Fibroblast of skin of abdomen (primary cell): Measurements from ENCODE around the gene PRICKLE1.
"Not testable (repeated sequence)": the region's sequence is repeated elsewhere in the genome, so short reads cannot be mapped to it uniquely, and the experiment has no call there.

ENCODE experiments used
- DNase-seq: peaks from one replicate; pipeline ENCODE4 v3.0.0-alpha.2; 2013

PRICKLE1 gene

DNA sequence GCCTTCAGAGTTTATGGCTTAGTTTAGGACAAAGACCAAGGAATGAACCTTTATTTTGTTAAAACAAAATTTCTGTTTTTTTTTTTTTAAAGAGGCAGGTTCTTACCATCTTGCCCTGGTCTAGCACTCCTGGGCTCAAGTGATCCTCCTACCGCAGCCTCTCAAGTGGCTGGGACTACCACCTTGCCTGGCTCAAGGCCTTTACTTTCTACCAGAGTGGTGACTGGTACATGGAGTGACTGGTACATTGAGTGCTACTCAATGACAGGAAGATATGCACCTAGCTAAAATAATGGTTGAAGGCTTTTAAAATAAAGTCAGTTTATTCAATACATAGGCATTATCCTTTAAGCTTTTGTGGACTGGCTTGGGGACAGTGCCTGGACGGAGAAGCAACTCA lies 32.6 kb downstream of the PRICKLE1 start:
- no peak for DNase-seq

DNA sequence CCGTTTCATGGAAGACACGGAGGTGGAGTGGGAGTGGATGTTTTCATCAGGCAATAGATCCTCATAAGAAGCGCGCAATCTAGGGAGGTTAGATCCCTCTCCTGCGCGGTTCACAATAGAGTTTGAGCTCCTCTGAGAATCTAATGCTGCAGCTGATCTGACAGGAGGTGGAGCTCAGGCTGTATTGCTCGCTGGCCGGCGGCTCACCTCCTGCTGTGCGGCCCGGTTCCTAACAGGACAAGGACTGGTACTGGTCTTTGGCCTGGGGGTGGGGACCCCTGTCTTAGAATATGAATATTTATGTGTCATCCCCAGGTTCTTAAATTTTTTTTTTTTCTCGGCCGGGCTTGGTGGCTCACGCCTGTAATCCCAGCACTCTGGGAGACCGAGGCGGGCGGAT lies 36.7 kb downstream of the PRICKLE1 start:
- DNase-seq = no peak

DNA sequence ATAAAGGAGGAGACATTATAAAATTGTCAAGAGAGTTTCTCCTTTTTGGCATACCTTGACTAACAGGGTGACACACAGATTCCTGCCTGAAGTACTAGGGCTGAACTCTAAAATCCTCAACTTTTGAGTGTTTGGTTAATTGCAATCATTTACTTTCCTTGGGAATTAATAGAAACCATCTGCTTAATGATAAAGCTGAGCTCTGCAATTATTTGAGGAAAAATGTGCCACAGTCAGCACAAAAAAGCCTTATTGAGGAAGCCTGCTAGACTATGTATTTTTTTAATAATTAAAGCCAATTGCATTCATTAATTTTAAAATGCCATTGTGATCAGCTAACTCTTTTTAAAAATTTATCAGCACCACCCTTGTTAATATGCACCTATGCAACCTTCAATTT lies 38.7 kb downstream of the PRICKLE1 start:
- no peak for DNase-seq

DNA sequence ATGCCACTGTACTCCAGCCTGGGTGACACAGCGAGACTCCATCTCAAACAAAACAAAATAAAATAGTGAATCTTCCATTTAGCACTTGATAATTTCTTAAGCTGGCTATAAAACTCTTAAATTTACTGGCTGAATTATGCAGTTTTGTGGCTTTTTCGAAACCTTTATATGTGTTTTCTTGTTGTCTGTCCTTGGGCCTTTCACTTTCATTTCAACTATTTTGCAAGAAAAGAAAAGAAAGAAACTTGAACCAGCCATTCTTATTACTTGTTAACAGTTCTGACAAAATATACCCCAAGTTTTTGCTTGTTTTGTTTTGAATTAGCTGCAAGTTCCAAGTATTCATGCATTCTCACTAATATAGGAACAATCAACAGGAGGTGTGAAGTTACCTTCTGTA lies 42.8 kb downstream of the PRICKLE1 start:
- no peak for DNase-seq

DNA sequence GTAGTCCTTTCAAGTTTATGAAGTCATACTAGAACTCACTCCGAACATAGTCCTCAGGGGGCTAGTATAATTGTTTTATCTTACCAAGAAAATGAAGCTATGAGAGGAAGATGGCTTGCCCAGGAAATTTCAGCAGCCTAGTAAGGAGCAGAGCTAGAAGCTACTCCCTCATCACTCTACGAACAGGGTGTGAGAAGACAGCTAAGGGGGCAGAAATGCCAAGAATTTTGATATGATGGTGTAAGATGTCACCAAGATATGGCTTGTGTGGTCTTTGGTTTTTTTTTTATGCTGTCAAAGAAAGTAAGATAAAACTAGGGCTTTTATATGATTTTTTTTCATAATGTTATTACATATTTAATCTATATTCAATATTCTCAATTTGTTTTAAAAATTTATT lies 47.6 kb downstream of the PRICKLE1 start:
- peak; percentile 6 for DNase-seq

DNA sequence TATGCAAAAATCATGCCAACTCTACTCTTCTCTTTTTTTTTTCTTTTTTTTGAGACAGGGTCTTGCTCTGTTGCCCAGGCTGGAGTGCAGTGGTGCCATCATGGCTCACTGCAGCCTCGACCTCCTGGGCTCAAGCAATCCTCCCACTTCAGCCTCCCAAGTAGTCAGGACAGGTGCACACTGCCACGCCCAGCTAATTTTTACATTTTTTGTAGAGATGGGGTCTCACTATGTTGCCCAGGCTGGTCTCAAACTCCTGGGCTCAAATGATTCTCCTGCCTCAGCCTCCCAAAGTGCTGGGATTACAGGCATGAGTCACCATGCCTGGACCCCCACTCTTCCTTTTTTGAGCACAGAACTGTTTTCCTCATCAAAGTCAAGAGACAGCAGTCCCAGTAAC lies 48.2 kb downstream of the PRICKLE1 start:
- DNase-seq = not testable (repeated sequence)

DNA sequence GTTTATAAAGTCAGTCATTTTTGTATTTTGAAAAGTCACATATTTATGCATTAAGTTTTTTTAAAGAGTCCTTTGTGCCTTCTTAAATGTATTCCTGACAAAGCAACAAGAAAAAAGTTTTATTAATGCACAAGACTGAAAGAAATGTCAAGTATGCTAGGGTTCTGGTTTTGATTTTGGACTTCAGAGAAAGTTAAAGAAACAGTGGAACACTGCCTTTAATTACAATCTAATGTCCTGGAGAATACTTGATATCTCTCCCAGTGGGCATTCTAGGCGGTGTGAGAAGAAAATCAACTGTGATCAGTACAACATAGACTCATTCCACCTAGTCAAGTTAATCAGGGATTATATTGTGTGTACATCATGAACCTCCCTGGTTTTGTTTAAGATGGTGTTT lies 49.9 kb downstream of the PRICKLE1 start:
- DNase-seq = peak; percentile 40

DNA sequence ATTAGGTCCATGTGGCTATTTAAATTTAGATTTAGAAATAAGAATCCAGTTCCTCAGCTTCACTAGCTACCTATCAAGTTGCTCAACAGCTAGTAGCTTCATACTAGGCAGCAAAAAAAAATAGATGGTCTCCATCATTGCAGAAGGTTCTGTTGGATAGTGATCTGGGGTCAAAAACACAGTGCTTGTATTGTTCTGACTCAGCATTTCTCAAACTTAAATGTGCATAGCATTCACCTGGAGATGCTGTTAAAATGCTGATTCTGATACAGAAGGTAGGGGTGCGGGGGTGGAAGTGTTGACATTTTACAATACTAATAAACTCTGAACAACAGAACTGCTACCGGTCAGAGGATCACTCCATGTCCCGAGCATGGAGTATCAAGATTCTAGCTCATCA lies 51.3 kb downstream of the PRICKLE1 start:
- no peak for DNase-seq

DNA sequence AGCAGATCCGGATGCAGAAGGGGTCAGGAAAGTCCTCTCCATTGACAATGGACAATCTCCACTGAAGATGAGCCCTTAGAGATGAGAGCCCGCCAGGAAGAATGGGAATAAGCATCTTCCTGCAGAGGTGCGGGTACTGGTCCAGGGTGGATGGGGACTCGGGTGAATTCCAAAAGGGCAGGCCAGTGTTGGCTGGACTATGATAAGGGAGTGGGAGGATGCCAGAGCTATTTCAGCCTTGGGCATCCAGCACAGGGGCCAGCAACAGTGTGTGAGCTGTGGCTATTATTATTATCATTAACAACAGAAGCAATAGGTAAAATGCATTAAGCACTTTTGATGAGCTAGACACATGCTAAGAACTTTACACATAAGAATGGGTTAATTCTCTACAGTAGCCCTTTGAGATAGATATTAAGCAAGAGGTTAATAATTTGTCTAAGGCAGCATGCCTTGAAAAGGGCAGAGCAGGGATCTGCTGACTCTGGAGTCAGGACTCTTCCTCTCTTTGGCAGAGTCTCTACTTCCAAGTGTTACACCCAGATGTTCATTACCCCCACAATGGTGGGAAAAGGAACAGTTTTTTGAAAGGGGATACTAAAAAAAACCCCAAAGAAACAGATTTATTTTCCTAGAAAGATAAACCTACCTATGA lies 55.2 kb downstream of the PRICKLE1 start:
- no peak for DNase-seq

DNA sequence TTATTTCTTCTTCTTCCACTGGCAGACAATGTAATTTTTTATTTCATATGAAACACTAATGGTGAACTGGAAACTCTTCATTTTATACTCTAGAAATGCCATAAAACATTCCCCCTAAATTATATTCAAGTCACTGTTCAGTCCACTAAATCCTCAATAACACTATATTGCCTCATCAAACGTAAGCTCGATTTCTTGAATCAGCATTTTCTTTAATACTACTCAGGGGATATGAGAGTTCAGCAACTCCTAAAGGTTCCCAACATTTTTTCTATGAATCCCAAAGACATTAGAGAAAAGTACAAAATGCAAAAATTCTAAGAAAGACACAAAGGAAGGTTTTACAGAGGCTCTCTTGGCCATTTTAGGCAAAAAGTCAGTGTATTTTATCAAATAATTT lies 59.3 kb downstream of the PRICKLE1 start:
- no peak for DNase-seq

DNA sequence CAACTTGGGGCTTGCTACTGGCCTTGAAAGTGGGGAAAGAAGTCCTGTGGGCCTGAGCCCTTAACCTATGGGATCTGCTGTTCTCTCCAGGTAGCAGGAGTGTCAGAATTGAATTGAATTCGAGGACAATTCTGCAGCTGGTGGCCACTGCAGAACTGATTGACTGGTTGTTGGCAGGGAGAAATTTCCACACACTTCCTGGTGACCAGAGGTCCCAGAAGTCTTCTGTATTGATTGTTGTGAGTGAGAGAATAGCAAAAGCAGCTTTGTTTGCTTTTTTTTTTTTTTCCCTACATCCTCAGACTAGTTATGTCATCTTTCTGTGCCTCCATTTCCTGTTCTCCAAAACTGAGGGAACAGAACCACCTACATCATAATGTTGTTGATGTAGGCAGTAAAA lies 64.1 kb downstream of the PRICKLE1 start:
- no peak for DNase-seq

DNA sequence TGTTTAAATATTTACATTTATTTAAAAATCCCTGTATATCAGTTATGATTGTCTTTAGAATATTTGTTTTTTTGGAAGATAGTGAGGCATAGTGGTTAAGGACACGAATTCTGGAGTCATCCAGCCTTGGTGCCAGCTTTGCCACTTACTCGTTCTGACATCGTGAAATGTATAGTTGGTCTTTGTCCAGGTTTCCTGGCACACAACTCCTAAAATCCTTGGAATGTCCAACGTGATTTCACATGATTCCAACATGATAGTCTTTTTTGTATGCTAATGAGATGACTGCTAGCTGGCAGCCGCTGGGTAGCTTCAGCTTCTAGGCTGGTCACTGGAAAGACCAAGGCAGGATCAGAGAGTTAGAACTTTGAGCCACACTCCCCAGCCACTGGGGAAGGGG lies 64.8 kb downstream of the PRICKLE1 start:
- no peak for DNase-seq

DNA sequence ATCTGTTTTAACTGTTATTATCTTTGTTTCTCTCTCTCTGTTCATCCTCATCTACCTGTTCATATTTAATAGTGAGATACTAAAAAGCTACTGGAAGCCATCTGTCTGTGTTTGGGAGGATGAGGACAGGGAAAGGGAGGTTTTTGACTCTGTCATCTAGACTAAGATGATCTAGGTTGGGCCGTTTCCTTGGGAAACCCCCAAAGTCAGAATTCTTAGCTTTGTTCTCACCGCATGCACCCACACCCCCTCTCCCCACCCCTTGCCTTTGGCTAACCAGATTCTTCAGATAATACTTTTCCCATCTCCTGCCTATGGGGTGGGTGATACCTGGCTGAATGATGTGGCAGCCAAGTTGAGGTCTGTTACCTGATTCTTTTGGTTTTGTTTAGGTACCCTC lies 73.0 kb downstream of the PRICKLE1 start:
- no peak for DNase-seq

DNA sequence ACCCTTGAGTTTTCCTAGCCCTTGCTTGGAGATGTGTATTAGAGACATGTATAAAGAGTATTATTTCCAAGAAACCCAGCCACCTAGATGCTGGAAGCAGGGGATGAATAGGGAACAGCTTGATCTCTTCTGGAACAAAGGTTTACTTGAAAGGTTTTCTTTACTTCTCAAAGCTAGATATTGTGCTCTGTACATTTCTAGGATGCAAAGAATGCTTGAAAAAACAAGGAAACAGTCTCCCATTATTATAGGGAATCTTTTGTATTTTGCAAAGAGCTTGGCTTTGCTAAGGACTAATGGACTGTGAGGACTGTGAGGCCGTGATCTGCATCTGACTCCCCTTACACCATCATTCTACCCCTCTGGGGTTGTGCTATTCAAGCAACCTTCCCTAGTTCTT lies 77.9 kb downstream of the PRICKLE1 start:
- no peak for DNase-seq

DNA sequence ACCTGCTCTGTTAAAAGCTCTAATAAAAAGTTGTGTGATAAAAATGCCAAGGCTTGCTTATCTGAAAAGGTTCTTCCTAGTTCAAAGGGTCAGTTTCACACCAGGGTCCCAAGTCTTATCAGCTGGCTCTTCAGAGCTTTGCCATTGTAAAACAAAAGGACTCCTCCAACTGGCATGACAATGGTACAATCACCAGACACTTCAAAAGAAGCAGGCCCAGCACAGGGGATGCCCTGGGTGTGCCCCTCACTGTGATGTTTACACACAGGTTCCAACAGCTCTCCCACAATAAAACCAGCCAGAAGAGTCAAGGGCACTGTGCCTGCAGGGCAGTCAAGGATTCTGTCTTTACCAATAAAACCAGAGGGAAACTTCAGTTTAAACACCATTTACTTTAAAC lies 78.7 kb downstream of the PRICKLE1 start:
- no peak for DNase-seq

DNA sequence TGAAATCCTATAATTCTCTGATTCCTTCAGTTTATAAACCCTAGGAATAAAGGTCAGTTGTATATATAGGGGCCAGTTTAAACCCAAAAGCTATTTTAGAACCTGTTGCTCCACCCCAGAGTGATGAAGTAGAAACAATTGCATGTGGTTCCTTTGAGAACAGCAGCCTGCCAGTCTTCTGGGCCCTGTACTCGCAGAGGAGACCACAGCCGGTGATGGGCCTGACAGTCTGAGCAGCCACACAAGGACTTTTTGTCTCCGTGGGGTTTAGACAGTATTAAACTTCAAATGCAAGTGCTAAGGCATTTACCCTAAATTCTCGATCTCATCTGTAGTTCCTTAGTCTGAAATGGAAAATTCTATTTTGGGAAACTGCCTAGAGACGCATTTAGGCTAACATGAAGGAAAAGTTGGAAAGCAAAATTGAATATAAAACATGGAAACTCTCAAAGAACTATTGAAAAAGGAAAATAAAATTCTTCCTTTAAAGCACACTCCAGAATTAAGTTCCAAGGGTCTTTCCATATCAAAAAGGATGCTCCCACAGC lies 80.6 kb downstream of the PRICKLE1 start:
- DNase-seq = no peak

DNA sequence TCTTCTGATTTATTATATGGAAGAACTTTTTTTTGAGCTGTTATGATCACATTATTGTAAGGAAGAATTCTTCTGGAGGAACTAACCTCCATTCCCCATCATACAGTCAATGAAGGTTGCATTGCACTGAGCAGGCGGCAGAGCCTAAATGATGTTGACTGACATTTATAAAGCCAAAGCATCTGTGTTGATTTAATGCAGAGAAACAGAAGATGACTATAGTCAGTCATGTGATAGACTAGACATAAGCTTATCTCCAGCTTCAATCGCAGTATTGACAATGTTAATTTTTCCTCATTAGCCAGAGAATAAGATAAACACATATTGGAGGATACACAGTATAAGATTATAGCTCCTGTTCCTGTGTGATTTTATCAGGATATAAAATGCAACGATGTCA lies 82.0 kb downstream of the PRICKLE1 start:
- DNase-seq = no peak

DNA sequence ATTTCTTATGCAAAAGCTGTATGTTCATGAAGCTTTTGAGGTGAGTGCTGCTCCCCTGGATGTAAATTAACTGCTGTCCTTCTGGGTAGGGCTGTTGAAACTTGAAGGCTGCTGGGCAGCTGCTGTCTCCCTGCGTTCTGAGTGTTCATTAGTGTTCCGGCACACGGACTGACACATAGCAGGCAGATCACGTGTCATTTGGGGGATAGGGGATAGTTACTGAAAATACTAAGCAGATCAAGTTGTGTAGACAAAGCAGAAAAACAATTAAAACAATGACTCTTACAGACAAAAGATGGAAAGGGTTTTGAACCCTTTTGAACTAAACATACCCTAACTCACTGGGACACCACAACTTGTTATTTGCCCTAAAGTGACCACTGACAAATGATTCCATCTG lies 82.5 kb downstream of the PRICKLE1 start:
- DNase-seq = no peak

DNA sequence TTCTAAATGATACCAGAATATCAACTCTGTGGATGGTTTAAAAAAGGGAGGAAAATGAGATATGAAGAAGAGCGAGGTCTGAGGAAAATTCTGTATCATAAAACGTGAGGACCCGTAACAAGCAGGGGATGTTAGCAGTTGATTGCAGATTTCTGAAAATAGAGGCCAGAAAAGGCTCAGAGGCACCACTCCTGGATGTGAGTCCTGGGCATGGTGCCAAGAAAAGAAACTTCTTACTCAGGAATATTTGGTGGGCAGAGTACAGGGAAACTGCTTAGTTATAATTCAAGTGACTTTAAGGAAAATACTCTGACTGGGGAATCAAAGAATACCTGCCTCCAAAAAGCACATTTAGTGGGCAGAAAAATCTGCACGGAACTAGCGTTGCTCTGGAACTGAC lies 85.5 kb downstream of the PRICKLE1 start:
- peak; percentile 39 for DNase-seq

DNA sequence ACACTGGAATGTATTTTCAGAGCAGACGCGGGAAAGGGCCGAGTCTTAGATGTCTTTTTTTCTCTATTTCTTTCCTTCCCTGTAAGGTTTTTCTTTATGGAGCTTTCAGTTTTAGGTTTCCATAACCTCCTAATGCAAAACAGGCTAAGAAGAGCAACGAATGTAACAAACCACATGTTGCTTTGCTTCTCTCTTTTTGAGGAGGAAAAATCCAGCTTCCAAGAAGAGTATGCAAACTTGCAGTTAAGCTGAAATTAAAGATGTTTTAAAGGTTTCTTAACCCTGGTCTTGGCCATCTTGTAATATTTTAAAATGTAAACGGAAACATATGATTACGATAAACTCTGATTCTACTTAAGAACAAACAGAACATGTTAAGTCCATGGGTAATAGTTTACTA lies 86.9 kb downstream of the PRICKLE1 start:
- DNase-seq = peak; percentile 7

DNA sequence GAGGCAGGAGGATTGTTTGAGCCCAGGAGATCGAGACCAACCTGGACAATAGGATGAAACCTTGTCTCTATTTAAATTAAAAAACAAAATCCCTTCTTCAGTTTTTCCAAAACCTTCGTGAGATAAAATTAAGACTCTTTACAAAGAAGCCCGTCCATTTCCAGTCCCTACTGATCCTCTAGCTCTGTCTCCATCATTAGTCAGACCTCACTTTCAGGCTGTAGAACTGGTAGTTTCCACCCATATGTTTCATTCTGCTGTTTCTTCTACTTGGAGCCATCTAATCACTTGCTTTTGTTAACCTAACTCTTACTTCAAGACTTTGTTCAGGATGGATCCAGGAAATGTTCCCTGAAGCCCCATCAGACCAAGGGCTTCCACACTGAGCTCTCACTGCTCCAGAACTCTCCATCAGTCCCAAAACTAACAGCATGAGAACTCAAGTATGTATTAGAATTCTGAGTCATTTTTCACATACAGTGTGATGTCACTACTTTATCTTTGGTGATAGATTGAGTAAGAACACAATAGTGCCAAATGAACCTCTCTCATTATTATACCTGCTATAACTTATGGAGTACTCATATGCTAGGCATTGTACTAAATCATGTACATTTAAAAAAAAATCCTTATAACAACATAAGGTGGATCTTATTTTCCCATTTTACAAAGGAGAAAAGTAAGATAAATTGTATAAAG lies 90.8 kb downstream of the PRICKLE1 start:
- no peak for DNase-seq

DNA sequence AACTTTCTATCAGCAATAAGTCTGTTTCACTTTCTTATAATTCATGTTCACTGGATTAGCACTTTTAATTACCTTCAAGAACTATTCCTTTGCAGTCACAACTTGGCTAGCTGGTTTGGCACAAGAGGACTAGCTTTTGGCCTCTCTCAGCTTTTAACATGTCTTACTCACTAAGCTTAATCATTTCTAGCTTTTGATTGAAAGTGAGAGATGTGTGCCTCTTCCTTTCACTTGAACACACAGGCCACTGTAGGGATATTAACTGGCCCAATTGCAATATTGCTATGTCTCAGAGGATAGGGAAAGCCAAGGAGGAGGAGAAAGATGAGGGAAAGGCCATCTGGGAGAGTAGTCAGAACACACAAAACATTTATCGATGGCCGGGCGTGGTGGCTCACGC lies 92.7 kb downstream of the PRICKLE1 start:
- no peak for DNase-seq

DNA sequence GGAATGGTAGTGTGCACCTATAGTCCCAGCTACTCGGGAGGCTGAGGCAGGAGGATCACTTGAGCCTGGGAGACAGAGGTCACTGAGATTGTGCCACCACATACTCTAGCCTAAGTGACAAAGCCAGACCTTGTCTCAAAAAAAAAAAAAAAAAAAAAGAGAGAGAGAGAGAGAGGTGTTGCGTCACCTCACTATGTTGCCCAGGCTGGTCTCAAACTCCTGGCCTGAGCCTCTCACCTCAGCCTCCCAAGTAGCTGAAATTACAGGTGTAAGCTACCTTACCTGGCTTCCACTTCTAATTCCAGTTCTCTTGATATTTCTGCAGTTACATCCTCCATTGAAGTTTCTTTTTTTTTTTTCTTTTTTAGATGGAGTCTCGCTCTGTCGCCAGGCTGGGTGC lies 94.3 kb downstream of the PRICKLE1 start:
- no peak for DNase-seq

DNA sequence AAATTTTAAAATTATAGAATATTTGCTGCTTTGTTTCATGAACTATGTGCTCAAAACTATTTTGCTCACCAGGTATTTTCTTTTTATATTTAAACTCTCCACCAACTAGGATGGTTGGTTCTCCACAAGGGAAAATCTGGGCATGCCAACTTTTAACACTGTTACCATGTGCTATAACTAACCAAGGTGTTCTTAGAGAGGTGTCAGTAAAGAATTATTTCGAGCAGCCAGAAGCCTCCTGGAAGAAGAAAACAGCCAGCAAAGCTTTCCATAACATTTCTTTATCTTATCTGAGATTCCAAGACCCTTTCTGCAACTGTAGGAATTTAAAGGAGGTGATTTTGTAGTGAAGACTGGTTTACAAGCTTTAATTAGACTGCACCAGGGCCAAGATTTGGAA lies 97.3 kb downstream of the PRICKLE1 start:
- DNase-seq = no peak
